Measurements from ENCODE around the gene HDAC5.
A peak's percentile ranks its signal among the peaks of the same experiment; 100 is the strongest.

HDAC5 gene

DNA sequence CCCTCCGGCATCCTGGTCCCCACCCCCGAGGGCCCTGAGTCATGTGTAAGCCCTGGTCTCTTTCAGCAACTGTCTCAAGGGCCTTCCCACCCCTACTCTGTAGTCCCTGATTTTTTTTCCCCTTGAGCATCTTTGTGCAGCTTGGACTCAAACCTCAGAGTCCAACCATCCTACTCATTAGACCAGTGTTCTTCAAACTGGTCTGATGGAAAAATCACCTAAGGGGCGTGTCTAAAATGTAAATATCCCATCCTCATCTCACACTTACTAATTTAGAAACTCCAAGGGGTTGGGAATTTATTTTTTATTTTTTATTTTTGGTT is 52.3 kb downstream of the HDAC5 start:
- H3K9me3 ChIP-seq (ENCODE audit: control insufficient read depth, insufficient read depth, low read length): no peaks in the 10 kb centered on the region
- peak overlapping the region; percentile 95 for H3K9ac ChIP-seq (ENCODE audit: low read depth, low read length)
- peak overlapping the region; percentile 95 for H3K4me3 ChIP-seq (ENCODE audit: low read depth, low read length)
- peaks cover 11% of the 10 kb centered on the region; the same call in 1 of the 2 replicates for H3K4me1 ChIP-seq (ENCODE audit: control insufficient read depth, insufficient read depth, low read length)
- peak overlapping the region; percentile 96 for H3K27ac ChIP-seq (ENCODE audit: low read depth, low read length)
- H3K27me3 ChIP-seq (ENCODE audit: control insufficient read depth, insufficient read depth, low read length): no peaks in the 10 kb centered on the region
- H3K36me3 ChIP-seq (ENCODE audit: control insufficient read depth, insufficient read depth, low read length): peaks cover 33% of the 10 kb centered on the region

DNA sequence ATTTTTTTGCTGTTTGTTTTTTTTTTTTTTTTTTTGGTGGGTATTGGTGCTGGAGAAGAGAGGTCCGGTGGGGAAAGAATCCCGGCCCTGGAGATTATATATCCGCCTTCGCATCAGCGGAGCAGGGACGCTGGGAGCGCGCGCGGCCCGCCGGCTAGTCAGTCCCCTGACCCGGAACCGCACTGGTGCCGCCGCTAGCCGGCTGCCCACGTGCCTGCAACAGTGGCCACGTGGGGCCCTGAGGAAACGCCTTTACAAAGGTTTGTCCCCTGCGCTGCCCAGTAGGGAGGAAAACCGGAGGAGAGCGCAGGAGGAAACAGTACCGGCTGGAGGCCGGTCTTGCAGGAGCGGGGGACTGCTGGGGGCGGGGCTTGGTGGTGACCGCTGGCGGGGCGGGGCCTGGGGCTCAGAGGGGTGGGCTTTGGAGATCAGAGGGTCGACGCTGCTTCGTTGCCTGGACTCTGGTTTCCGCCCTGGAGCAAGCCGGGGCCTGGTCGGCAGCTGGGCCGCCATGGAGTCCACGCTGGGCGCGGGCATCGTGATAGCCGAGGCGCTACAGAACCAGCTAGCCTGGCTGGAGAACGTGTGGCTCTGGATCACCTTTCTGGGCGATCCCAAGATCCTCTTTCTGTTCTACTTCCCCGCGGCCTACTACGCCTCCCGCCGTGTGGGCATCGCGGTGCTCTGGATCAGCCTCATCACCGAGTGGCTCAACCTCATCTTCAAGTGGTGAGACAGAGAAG is 52.8 kb downstream of the HDAC5 start, which contains the start of gene G6PC3:
Gene G6PC3, plus strand, starts transcription at position 281 of the 743 bp plus-strand sequence. Its CDS starts 231 bp downstream, at position 512.
- H3K27me3 ChIP-seq (ENCODE audit: control insufficient read depth, insufficient read depth, low read length): no peaks in the 10 kb centered on the region
- H3K9me3 ChIP-seq (ENCODE audit: control insufficient read depth, insufficient read depth, low read length): no peaks in the 10 kb centered on the region
- H3K4me1 ChIP-seq (ENCODE audit: control insufficient read depth, insufficient read depth, low read length): peaks cover 11% of the 10 kb centered on the region; the same call in 1 of the 2 replicates
- peaks cover 28% of the 10 kb centered on the region for H3K36me3 ChIP-seq (ENCODE audit: control insufficient read depth, insufficient read depth, low read length)
- peak within 1 kb of the TSS; percentile 96 for H3K27ac ChIP-seq (ENCODE audit: low read depth, low read length)
- peak within 1 kb of the TSS; percentile 95 for H3K9ac ChIP-seq (ENCODE audit: low read depth, low read length)
- peak within 1 kb of the TSS; percentile 95 for H3K4me3 ChIP-seq (ENCODE audit: low read depth, low read length)

- Histone ChIP-seq H3K4me1 (ENCODE audit: control insufficient read depth, insufficient read depth, low read length) (peaks cover 11% of the 10 kb centered on the region; the same call in 1 of the 2 replicates), H3K27ac (ENCODE audit: low read depth, low read length) (peak overlapping the region; percentile 96), H3K9ac (ENCODE audit: low read depth, low read length) (peak overlapping the region; percentile 53)
Observed at GRCh38 chr17:44069974-44070454, 53.4 kb downstream of the HDAC5 start.

GRCh38 chr17:44067545-44067940 is 55.9 kb downstream of the HDAC5 start:
- Histone ChIP-seq H3K9ac (ENCODE audit: low read depth, low read length) (no peak overlapping the region), H3K27me3 (ENCODE audit: control insufficient read depth, insufficient read depth, low read length) (no peaks in the 10 kb centered on the region), H3K36me3 (ENCODE audit: control insufficient read depth, insufficient read depth, low read length) (peaks cover 16% of the 10 kb centered on the region), H3K4me1 (ENCODE audit: control insufficient read depth, insufficient read depth, low read length) (peaks cover 11% of the 10 kb centered on the region; the same call in 1 of the 2 replicates), H3K4me3 (ENCODE audit: low read depth, low read length) (no peak overlapping the region), H3K9me3 (ENCODE audit: control insufficient read depth, insufficient read depth, low read length) (no peaks in the 10 kb centered on the region), H3K27ac (ENCODE audit: low read depth, low read length) (no peak overlapping the region)

More at GRCh38 chr17:44069974-44070454, 53.4 kb downstream of the HDAC5 start:
- H3K27me3 ChIP-seq (ENCODE audit: control insufficient read depth, insufficient read depth, low read length): no peaks in the 10 kb centered on the region
- no peaks in the 10 kb centered on the region for H3K9me3 ChIP-seq (ENCODE audit: control insufficient read depth, insufficient read depth, low read length)
- H3K4me3 ChIP-seq (ENCODE audit: low read depth, low read length): peak overlapping the region; percentile 68
- peaks cover 22% of the 10 kb centered on the region for H3K36me3 ChIP-seq (ENCODE audit: control insufficient read depth, insufficient read depth, low read length)

- peaks cover 4% of the 10 kb centered on the region; the same call in 1 of the 2 replicates for H3K4me1 ChIP-seq (ENCODE audit: control insufficient read depth, insufficient read depth, low read length)
- peak within 1 kb of the TSS; percentile 97 for H3K27ac ChIP-seq (ENCODE audit: low read depth, low read length)
- H3K4me3 ChIP-seq (ENCODE audit: low read depth, low read length): peak within 1 kb of the TSS; percentile 80
- no peaks in the 10 kb centered on the region for H3K27me3 ChIP-seq (ENCODE audit: control insufficient read depth, insufficient read depth, low read length)
- H3K36me3 ChIP-seq (ENCODE audit: control insufficient read depth, insufficient read depth, low read length): peaks cover 27% of the 10 kb centered on the region
- no peaks in the 10 kb centered on the region for H3K9me3 ChIP-seq (ENCODE audit: control insufficient read depth, insufficient read depth, low read length)
- peak within 1 kb of the TSS; percentile 97 for H3K9ac ChIP-seq (ENCODE audit: low read depth, low read length)
Observed at GRCh38 chr17:44066204-44066930, 57.1 kb downstream of the HDAC5 start, which contains the start of gene LSM12. Gene LSM12 (minus strand): TSS chr17:44066671. CDS start chr17:44066587, 84 bp downstream.

- peak overlapping the region; percentile 97 for H3K27ac ChIP-seq (ENCODE audit: low read depth, low read length)
- 0 out of 2 replicates have a peak, but pooled peaks cover 4% of the 10 kb centered on the region for H3K4me1 ChIP-seq (ENCODE audit: control insufficient read depth, insufficient read depth, low read length)
- peak overlapping the region; percentile 80 for H3K4me3 ChIP-seq (ENCODE audit: low read depth, low read length)
- H3K36me3 ChIP-seq (ENCODE audit: control insufficient read depth, insufficient read depth, low read length): peaks cover 31% of the 10 kb centered on the region
- H3K9ac ChIP-seq (ENCODE audit: low read depth, low read length): peak overlapping the region; percentile 97
- H3K9me3 ChIP-seq (ENCODE audit: control insufficient read depth, insufficient read depth, low read length): no peaks in the 10 kb centered on the region
- H3K27me3 ChIP-seq (ENCODE audit: control insufficient read depth, insufficient read depth, low read length): no peaks in the 10 kb centered on the region
Observed at GRCh38 chr17:44065668-44066203, 57.7 kb downstream of the HDAC5 start.

DNA sequence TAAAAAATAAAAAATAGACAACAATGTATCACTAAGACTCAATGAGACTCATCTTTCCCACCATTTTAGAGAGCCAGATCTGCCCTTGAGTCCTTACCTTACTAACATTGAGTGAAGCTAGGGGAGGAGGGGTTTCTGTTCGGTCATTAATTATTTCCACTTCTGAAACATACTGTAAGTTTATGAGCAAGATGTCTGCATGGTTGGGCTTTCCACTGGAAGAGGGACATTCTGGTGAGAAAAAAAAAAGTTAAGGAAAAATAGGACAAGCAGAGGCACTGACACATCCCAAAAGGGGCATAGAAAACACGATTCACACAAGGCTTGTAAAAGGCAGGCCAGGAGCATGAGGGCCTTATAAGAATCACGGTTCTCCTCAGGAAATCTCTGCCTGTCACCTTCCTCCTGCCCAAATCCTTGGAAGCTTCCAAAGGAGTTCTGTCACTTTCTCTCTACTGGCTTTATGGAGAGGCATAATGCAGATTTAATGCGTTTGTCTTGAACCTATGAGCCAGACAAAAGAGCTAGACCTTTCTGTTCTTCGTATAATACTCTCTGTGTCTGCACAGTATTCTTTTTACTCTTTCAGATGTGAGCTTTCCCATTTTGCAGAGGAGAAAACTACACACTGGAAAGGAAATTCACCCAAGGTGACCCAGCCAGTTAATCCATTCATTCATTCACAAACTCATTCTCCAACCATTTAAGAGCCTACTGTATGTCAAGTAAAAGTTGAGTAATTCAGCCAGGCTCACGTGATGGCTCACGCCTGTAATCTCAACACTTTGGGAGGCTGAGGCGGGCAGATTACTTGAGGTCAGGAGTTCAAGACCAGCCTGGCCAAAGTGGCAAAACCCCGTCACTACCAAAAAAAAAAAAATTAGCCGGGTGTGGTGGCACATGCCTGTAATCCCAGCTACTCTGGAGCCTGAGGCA is 59.5 kb downstream of the HDAC5 start:
- Histone ChIP-seq H3K36me3 (ENCODE audit: control insufficient read depth, insufficient read depth, low read length) (peaks cover 46% of the 10 kb centered on the region), H3K4me3 (ENCODE audit: low read depth, low read length) (no peak overlapping the region), H3K9me3 (ENCODE audit: control insufficient read depth, insufficient read depth, low read length) (no peaks in the 10 kb centered on the region), H3K27me3 (ENCODE audit: control insufficient read depth, insufficient read depth, low read length) (no peaks in the 10 kb centered on the region), H3K4me1 (ENCODE audit: control insufficient read depth, insufficient read depth, low read length) (no peaks in the 10 kb centered on the region), H3K27ac (ENCODE audit: low read depth, low read length) (no peak overlapping the region), H3K9ac (ENCODE audit: low read depth, low read length) (no peak overlapping the region)

- no peak overlapping the region for H3K9ac ChIP-seq (ENCODE audit: low read depth, low read length)
- no peaks in the 10 kb centered on the region for H3K27me3 ChIP-seq (ENCODE audit: control insufficient read depth, insufficient read depth, low read length)
- H3K4me3 ChIP-seq (ENCODE audit: low read depth, low read length): no peak overlapping the region
- H3K4me1 ChIP-seq (ENCODE audit: control insufficient read depth, insufficient read depth, low read length): no peaks in the 10 kb centered on the region
- no peaks in the 10 kb centered on the region for H3K9me3 ChIP-seq (ENCODE audit: control insufficient read depth, insufficient read depth, low read length)
- H3K27ac ChIP-seq (ENCODE audit: low read depth, low read length): no peak overlapping the region
- H3K36me3 ChIP-seq (ENCODE audit: control insufficient read depth, insufficient read depth, low read length): peaks cover 54% of the 10 kb centered on the region
Observed at GRCh38 chr17:44062871-44063270, 60.6 kb downstream of the HDAC5 start.

DNA sequence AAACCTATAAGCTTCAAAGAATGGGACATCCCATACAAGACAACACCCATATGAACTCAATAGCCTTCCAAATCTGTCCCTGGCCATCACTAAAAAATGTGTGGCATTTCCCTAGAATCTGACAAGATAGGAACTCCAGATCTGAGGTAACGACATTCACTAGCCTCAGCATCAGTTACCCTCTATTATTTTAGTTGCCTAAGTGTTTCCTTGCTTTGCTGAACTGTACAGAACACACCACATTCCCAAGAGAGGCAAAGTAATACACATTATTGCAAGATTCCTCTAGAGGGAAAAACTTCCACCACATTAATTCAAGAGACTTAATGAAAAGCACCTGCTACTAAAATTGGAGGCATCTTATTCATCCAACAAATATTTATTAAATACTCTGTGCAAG is 62.0 kb downstream of the HDAC5 start:
- H3K36me3 ChIP-seq (ENCODE audit: control insufficient read depth, insufficient read depth, low read length): peaks cover 59% of the 10 kb centered on the region
- H3K4me1 ChIP-seq (ENCODE audit: control insufficient read depth, insufficient read depth, low read length): no peaks in the 10 kb centered on the region

More for the DNA sequence above, 62.0 kb downstream of the HDAC5 start:
- Histone ChIP-seq H3K9ac (ENCODE audit: low read depth, low read length) (no peak overlapping the region), H3K4me3 (ENCODE audit: low read depth, low read length) (no peak overlapping the region), H3K9me3 (ENCODE audit: control insufficient read depth, insufficient read depth, low read length) (no peaks in the 10 kb centered on the region), H3K27ac (ENCODE audit: low read depth, low read length) (no peak overlapping the region), H3K27me3 (ENCODE audit: control insufficient read depth, insufficient read depth, low read length) (no peaks in the 10 kb centered on the region)
